ENCODE data around the gene CAPS.

Gene CAPS

GRCh38 chr19:5926641-5927440 is 12.8 kb downstream of the CAPS start:
- no peaks in the 10 kb centered on the region for H3K27me3 ChIP-seq
- TF ChIP-seq, protein P1, sequence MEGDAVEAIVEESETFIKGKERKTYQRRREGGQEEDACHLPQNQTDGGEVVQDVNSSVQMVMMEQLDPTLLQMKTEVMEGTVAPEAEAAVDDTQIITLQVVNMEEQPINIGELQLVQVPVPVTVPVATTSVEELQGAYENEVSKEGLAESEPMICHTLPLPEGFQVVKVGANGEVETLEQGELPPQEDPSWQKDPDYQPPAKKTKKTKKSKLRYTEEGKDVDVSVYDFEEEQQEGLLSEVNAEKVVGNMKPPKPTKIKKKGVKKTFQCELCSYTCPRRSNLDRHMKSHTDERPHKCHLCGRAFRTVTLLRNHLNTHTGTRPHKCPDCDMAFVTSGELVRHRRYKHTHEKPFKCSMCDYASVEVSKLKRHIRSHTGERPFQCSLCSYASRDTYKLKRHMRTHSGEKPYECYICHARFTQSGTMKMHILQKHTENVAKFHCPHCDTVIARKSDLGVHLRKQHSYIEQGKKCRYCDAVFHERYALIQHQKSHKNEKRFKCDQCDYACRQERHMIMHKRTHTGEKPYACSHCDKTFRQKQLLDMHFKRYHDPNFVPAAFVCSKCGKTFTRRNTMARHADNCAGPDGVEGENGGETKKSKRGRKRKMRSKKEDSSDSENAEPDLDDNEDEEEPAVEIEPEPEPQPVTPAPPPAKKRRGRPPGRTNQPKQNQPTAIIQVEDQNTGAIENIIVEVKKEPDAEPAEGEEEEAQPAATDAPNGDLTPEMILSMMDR (IDR thresholded peaks at IDR 0.05) = no peak
- no peak overlapping the region for H3K4me3 ChIP-seq (ENCODE audit: low read depth in 1 of 2, low read length in 1 of 2)
- H3K36me3 ChIP-seq = peaks cover 100% of the 10 kb centered on the region
- no peaks in the 10 kb centered on the region for H3K4me1 ChIP-seq (ENCODE audit: control insufficient read depth in 1 of 2, insufficient read depth in 1 of 2, low read depth in 1 of 2, low read length in 1 of 2)
- no peaks in the 10 kb centered on the region for H3K9me3 ChIP-seq
- no peak overlapping the region for H3K27ac ChIP-seq

DNA sequence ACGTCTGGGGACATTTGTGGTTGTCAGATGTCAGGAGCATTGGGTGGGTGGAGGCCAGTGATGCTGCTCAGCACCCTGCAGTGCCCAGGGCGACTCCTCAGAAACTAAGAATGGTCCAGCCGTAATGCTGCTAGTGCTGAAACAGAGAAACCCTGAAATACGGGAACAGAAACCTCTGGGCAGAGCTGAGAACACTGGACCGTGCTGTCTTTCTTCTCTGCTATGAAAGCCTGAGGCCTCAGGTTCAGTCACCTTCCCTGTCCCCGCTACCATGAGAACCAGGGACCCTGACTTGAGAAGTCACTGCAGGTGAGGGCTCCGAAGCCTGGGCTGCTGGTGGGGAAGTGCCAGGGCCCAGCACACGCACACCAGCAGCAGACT is 13.4 kb downstream of the CAPS start:
- Histone ChIP-seq H3K27ac (no peak overlapping the region), H3K36me3 (peaks cover 100% of the 10 kb centered on the region)
- TF ChIP-seq, protein P1 (IDR thresholded peaks at IDR 0.05) = no peak

GRCh38 chr19:5929179-5929578 is 15.1 kb downstream of the CAPS start:
- Histone ChIP-seq H3K36me3 (peaks cover 100% of the 10 kb centered on the region), H3K4me3 (ENCODE audit: low read depth in 1 of 2, low read length in 1 of 2) (no peak overlapping the region), H3K27ac (no peak overlapping the region), H3K27me3 (no peaks in the 10 kb centered on the region), H3K9me3 (no peaks in the 10 kb centered on the region), H3K4me1 (ENCODE audit: control insufficient read depth in 1 of 2, insufficient read depth in 1 of 2, low read depth in 1 of 2, low read length in 1 of 2) (no peaks in the 10 kb centered on the region)
- TF ChIP-seq, protein P1 (IDR thresholded peaks at IDR 0.05) = no peak

More for the DNA sequence above, 13.4 kb downstream of the CAPS start:
- H3K4me3 ChIP-seq (ENCODE audit: low read depth in 1 of 2, low read length in 1 of 2) = no peak overlapping the region
- no peaks in the 10 kb centered on the region for H3K27me3 ChIP-seq
- no peaks in the 10 kb centered on the region for H3K9me3 ChIP-seq
- H3K4me1 ChIP-seq (ENCODE audit: control insufficient read depth in 1 of 2, insufficient read depth in 1 of 2, low read depth in 1 of 2, low read length in 1 of 2) = no peaks in the 10 kb centered on the region

GRCh38 chr19:5929625-5930024 is 15.6 kb downstream of the CAPS start:
- TF ChIP-seq, protein P1 (IDR thresholded peaks at IDR 0.05) = no peak
- peaks cover 99% of the 10 kb centered on the region for H3K36me3 ChIP-seq

DNA sequence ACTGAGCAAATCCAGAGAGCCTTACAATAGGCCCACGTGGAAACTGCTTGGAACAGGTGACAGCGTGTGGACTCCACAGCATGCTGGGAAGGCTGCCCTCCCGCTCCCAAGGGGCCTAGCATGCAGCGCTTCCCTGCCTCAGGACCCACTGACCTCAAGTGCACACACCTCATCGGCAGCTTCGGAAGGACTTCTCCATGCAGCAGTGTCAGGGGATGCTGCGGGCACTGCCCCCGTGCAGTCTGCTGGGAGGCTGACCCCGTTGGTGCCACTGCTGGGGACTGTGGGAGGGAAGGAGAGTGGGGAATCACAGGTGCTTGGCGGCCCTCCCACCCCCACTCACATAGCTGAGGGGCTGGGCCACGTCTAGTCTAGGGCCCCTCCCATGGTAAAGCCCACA is 17.2 kb downstream of the CAPS start:
- H3K4me1 ChIP-seq (ENCODE audit: control insufficient read depth in 1 of 2, insufficient read depth in 1 of 2, low read depth in 1 of 2, low read length in 1 of 2) = no peaks in the 10 kb centered on the region
- peaks cover 97% of the 10 kb centered on the region for H3K36me3 ChIP-seq
- H3K27me3 ChIP-seq = no peaks in the 10 kb centered on the region
- no peak overlapping the region for H3K4me3 ChIP-seq (ENCODE audit: low read depth in 1 of 2, low read length in 1 of 2)
- H3K27ac ChIP-seq = no peak overlapping the region
- TF ChIP-seq, protein P1 (IDR thresholded peaks at IDR 0.05) = no peak
- no peaks in the 10 kb centered on the region for H3K9me3 ChIP-seq

More at GRCh38 chr19:5929625-5930024, 15.6 kb downstream of the CAPS start:
- Histone ChIP-seq H3K9me3 (no peaks in the 10 kb centered on the region), H3K27me3 (no peaks in the 10 kb centered on the region), H3K4me3 (ENCODE audit: low read depth in 1 of 2, low read length in 1 of 2) (no peak overlapping the region), H3K27ac (no peak overlapping the region), H3K4me1 (ENCODE audit: control insufficient read depth in 1 of 2, insufficient read depth in 1 of 2, low read depth in 1 of 2, low read length in 1 of 2) (no peaks in the 10 kb centered on the region)

Measured in neutrophil (primary cell).